Fibroblast of villous mesenchyme (primary cell): ENCODE measurements around the gene ACOT7. TPM values are rescaled to one million over a fixed set of nuclear protein-coding genes. Genes with fewer than 3 reads are reported as not detected.
"Not testable (repeated sequence)": the region's sequence is repeated elsewhere in the genome, so short reads cannot be mapped to it uniquely, and the experiment has no call there.

Experiments
- DNase-seq: peaks from one replicate; pipeline ENCODE4 v3.0.0-alpha.2; 2010; ENCODE audit warnings: low read depth
- H3K4me3 ChIP-seq: 2 replicates; pipeline ENCODE4 v1.5.1; 2011; ENCODE audit warnings: low read depth, mild to moderate bottlenecking, low read length
- CTCF ChIP-seq: IDR thresholded peaks from 2 replicates; pipeline ENCODE4 v1.5.1; 2012; ENCODE audit warnings: low read depth, mild to moderate bottlenecking, low read length; ENCODE audit not compliant: insufficient read depth
- small RNA-seq: library from RNA; depleted of rRNA; stranded (forward); fragments of <200 nt; gene quantifications from one replicate; pipeline ENCODE3, GENCODE V24; 2012
- total RNA-seq: library from RNA; depleted of rRNA; stranded (reverse); fragments of >200 nt; gene quantifications from 2 replicates; pipeline ENCODE4 v1.2.3, GENCODE V29; 2012

The ACOT7 gene
- total RNA-seq, 1 donor, result 17.3 TPM

GRCh38 chr1:6224718-6225117, 168.8 kb downstream of the ACOT7 start:
- no peak overlapping the region for H3K4me3 ChIP-seq
- no peak for DNase-seq
- TF ChIP-seq CTCF, result no peak

- no peak overlapping the region for H3K4me3 ChIP-seq
- DNase-seq, result no peak
- no peak for TF ChIP-seq CTCF
Measured at GRCh38 chr1:6223617-6224016, 169.9 kb downstream of the ACOT7 start.

- DNase-seq, result peak; percentile 48
Measured at GRCh38 chr1:6222636-6223035, 170.9 kb downstream of the ACOT7 start.

GRCh38 chr1:6221210-6221784, 172.3 kb downstream of the ACOT7 start:
- TF ChIP-seq CTCF, result no peak
- DNase-seq, result no peak
- H3K4me3 ChIP-seq, result no peak overlapping the region

More at GRCh38 chr1:6222636-6223035, 170.9 kb downstream of the ACOT7 start:
- no peak for TF ChIP-seq CTCF
- H3K4me3 ChIP-seq, result no peak overlapping the region

- no peak for TF ChIP-seq CTCF
- DNase-seq, result no peak
- no peak overlapping the region for H3K4me3 ChIP-seq
Measured at GRCh38 chr1:6220236-6220635, 173.3 kb downstream of the ACOT7 start.

GRCh38 chr1:6219641-6220040, 173.9 kb downstream of the ACOT7 start:
- not testable (repeated sequence) for DNase-seq, H3K4me3 ChIP-seq

- TF ChIP-seq CTCF, result no peak
- no peak for DNase-seq
- no peak overlapping the region for H3K4me3 ChIP-seq
Measured at GRCh38 chr1:6218375-6219164, 175.0 kb downstream of the ACOT7 start.

Small RNAs within 50 kb of the gene (small RNA-seq; reads per million reads assigned to genes)
- not detected for gene MIR4252

Other genes with a start within 250 kb of the ACOT7 start
- under 0.01 TPM in 2 replicates for gene CHD5, start 213.4 kb downstream of the ACOT7 start, total RNA-seq
- gene RPL22, start 194.2 kb downstream of the ACOT7 start, total RNA-seq, result 80.5 and 97.6 TPM in 2 replicates
- gene RNF207, start 187.6 kb downstream of the ACOT7 start, total RNA-seq, result 27.7 and 110 TPM in 2 replicates
- 64.1 and 99.7 TPM in 2 replicates for gene ICMT, start 157.8 kb downstream of the ACOT7 start, total RNA-seq
- gene HES3, start 149.6 kb downstream of the ACOT7 start, total RNA-seq, result not detected in 2 replicates
- 5.2 and 5.8 TPM in 2 replicates for gene GPR153, start 132.7 kb downstream of the ACOT7 start, total RNA-seq
- 0.43 TPM in 1 of 2 replicates, not detected in the other for gene HES2, start 26.2 kb upstream of the ACOT7 start, total RNA-seq
- gene ESPN, start 31.0 kb upstream of the ACOT7 start, total RNA-seq, result not detected in 2 replicates
- gene TNFRSF25, start 72.4 kb upstream of the ACOT7 start, total RNA-seq, result 2.9 and 3.9 TPM in 2 replicates
- 7.4 and 11.2 TPM in 2 replicates for gene PLEKHG5, start 97.9 kb upstream of the ACOT7 start, total RNA-seq
- gene NOL9, start 160.7 kb upstream of the ACOT7 start, total RNA-seq, result 30.9 and 39.3 TPM in 2 replicates
- gene TAS1R1, start 161.5 kb upstream of the ACOT7 start, total RNA-seq, result under 0.01 TPM in 1 of 2 replicates, not detected in the other
- 10.0 and 10.8 TPM in 2 replicates for gene ZBTB48, start 186.2 kb upstream of the ACOT7 start, total RNA-seq
- 49.0 and 51.8 TPM in 2 replicates for gene KLHL21, start 209.1 kb upstream of the ACOT7 start, total RNA-seq
- 16.8 TPM in 2 replicates for gene PHF13, start 220.0 kb upstream of the ACOT7 start, total RNA-seq
- gene THAP3, start 231.1 kb upstream of the ACOT7 start, total RNA-seq, result 18.7 and 19.4 TPM in 2 replicates